CD14-positive monocyte (primary cell): ENCODE data around the gene SLC1A7. TPM values are rescaled to one million over a fixed set of nuclear protein-coding genes. Genes with fewer than 3 reads are reported as not detected.
A peak's percentile ranks its signal among the peaks of the same experiment; 100 is the strongest.

Experiments
- DNase-seq, 3 donors: peaks; one replicate each; pipeline ENCODE4 v3.0.0-alpha.2; 2011 to 2022
- H2AFZ ChIP-seq: 2 replicates; pipeline ENCODE4 v1.6.0; 2012; ENCODE audit warnings: mild to moderate bottlenecking, low read depth, low read length, inconsistent platforms; ENCODE audit not compliant: insufficient read depth, poor library complexity, severe bottlenecking
- H3K27ac ChIP-seq, 2 donors: 1 replicate in 1 of 2; 2 replicates in 1 of 2; pipeline ENCODE4 v1.5.1; 2012 to 2013; ENCODE audit warnings: low read length in 2 of 2, control low read depth in 1 of 2, inconsistent platforms in 1 of 2, low read depth in 1 of 2, mild to moderate bottlenecking in 1 of 2
- H3K27me3 ChIP-seq, 2 donors: one replicate each; pipeline versions ENCODE4 v1.6.0 to v1.6.1; 2011 to 2013; ENCODE audit warnings: low read length in 2 of 2; ENCODE audit not compliant: control insufficient read depth in 2 of 2, insufficient read depth in 2 of 2
- H3K36me3 ChIP-seq, 2 donors: replicated peaks in 1 of 2; 1 replicate in 1 of 2; 2 replicates in 1 of 2; pipeline versions ENCODE4 v1.5.1 to v1.6.1; 2012 to 2013; ENCODE audit warnings: low read length in 2 of 2, control low read depth in 1 of 2, inconsistent platforms in 1 of 2, mild to moderate bottlenecking in 1 of 2; ENCODE audit not compliant: insufficient read depth in 2 of 2, control insufficient read depth in 1 of 2
- H3K4me1 ChIP-seq, 2 donors: 1 replicate in 1 of 2; 2 replicates in 1 of 2; pipeline versions ENCODE4 v1.5.1 to v1.6.1; 2012 to 2013; ENCODE audit warnings: low read length in 2 of 2, control low read depth in 1 of 2, inconsistent platforms in 1 of 2, mild to moderate bottlenecking in 1 of 2, moderate library complexity in 1 of 2; ENCODE audit not compliant: insufficient read depth in 2 of 2, control insufficient read depth in 1 of 2
- H3K4me2 ChIP-seq: replicated peaks from 2 replicates; pipeline ENCODE3; 2012; ENCODE audit warnings: low read length, moderate library complexity, mild to moderate bottlenecking; ENCODE audit not compliant: poor library complexity, severe bottlenecking; ENCODE audit errors: extremely low read depth
- H3K4me3 ChIP-seq, 3 experiments: fragments of 200-600 bp in 1 of 3; sonication (generic) in 1 of 3; replicated peaks in 1 of 3; 1 replicate in 2 of 3; 2 replicates in 1 of 3; pipeline ENCODE4 v1.5.1; 2011 to 2013; ENCODE audit warnings: low read length in 3 of 3, mild to moderate bottlenecking in 3 of 3, control low read depth in 2 of 3, low read depth in 2 of 3, inconsistent platforms in 1 of 3, moderate library complexity in 1 of 3
- H3K79me2 ChIP-seq: 2 replicates; pipeline ENCODE4 v1.6.0; 2012; ENCODE audit warnings: mild to moderate bottlenecking, control low read depth, inconsistent platforms, low read length, moderate library complexity; ENCODE audit not compliant: insufficient read depth
- H3K9ac ChIP-seq: 2 replicates; pipeline ENCODE4 v1.6.0; 2017; ENCODE audit warnings: low read length, mild to moderate bottlenecking; ENCODE audit not compliant: insufficient read depth, poor library complexity, severe bottlenecking
- H3K9me3 ChIP-seq, 2 donors: replicated peaks in 1 of 2; 1 replicate in 1 of 2; 2 replicates in 1 of 2; pipeline versions ENCODE4 v1.5.1 to v1.6.1; 2012 to 2013; ENCODE audit warnings: low read length in 2 of 2, control low read depth in 1 of 2; ENCODE audit not compliant: control insufficient read depth in 1 of 2, insufficient read depth in 1 of 2
- H4K20me1 ChIP-seq: 2 replicates; pipeline ENCODE4 v1.6.0; 2012; ENCODE audit warnings: mild to moderate bottlenecking, low read length, control low read depth, moderate library complexity; ENCODE audit not compliant: insufficient read depth
- H3K27ac Mint-ChIP-seq, 7 donors: one replicate each; pipeline ENCODE4 v1.8.0; 2020; ENCODE audit warnings: mild to moderate bottlenecking in 7 of 7, mixed read lengths in 7 of 7, moderate library complexity in 6 of 7, inconsistent platforms in 2 of 7
- H3K27me3 Mint-ChIP-seq, 3 donors: one replicate each; pipeline ENCODE4 v1.8.0; 2021 to 2022; ENCODE audit warnings: low read depth in 3 of 3, mild to moderate bottlenecking in 3 of 3, mixed read lengths in 3 of 3, moderate library complexity in 3 of 3, inconsistent platforms in 1 of 3
- H3K36me3 Mint-ChIP-seq, 2 donors: one replicate each; pipeline ENCODE4 v1.8.0; 2020; ENCODE audit warnings: mixed read lengths in 2 of 2, inconsistent platforms in 1 of 2, mild to moderate bottlenecking in 1 of 2
- H3K4me1 Mint-ChIP-seq: one replicate; pipeline ENCODE4 v1.8.0; 2020; ENCODE audit warnings: mild to moderate bottlenecking, mixed read lengths
- H3K4me3 Mint-ChIP-seq, 2 donors: one replicate each; pipeline ENCODE4 v1.8.0; 2020; ENCODE audit warnings: mild to moderate bottlenecking in 2 of 2, mixed read lengths in 2 of 2, moderate library complexity in 1 of 2
- H3K9me3 Mint-ChIP-seq, 7 donors: one replicate each; pipeline ENCODE4 v1.8.0; 2020 to 2022; ENCODE audit warnings: mixed read lengths in 7 of 7, mild to moderate bottlenecking in 6 of 7, moderate library complexity in 6 of 7, inconsistent platforms in 2 of 7
- CTCF ChIP-seq: fragments of 200-600 bp; IDR thresholded peaks from one replicate; pipeline ENCODE4 v1.8.0; 2022; ENCODE audit warnings: antibody characterized with exemption, mild to moderate bottlenecking
- WGBS: methylation state at CpG from one replicate; pipeline ENCODE4 v1.1.5; 2013; ENCODE audit warnings: missing lambda C conversion rate; ENCODE audit not compliant: insufficient coverage; 5-methylcytosine and 5-hydroxymethylcytosine counted together
- intact Hi-C, 2 donors: fragments of 100-400 bp; cut with micrococcal nuclease; formaldehyde crosslinking; loops; one replicate each; pipeline versions ENCODE4 v1.15.0 to v1.15.1; 2023
- polyA plus RNA-seq, 3 donors: library from polyadenylated mRNA; depleted of rRNA in 1 of 3; unstranded in 2 of 3; stranded (reverse) in 1 of 3; fragments of 300-500 nt in 2 of 3; fragments of >200 nt in 1 of 3; fragmentation: Illumina TruSeq in 2 of 3; gene quantifications; 1 replicate in 2 of 3; 2 replicates in 1 of 3; pipeline ENCODE4 v1.2.3, GENCODE V29; 2012 to 2021

Gene SLC1A7
- polyA plus RNA-seq, 3 donors, result not detected

- Mint-ChIP-seq H3K36me3 (no peaks in the 10 kb centered on the region), H3K27ac (no peak overlapping the region), H3K4me3 (peak overlapping the region in 1 of 2 donors; percentile 22), H3K9me3 (peaks cover 0 to 7% (median 2%) of the 10 kb centered on the region in 7 donors), H3K4me1 (peaks cover 6% of the 10 kb centered on the region), H3K27me3 (peaks cover 42 to 57% (median 45%) of the 10 kb centered on the region in 3 donors)
- no peak for TF ChIP-seq CTCF
- H3K27me3 ChIP-seq, result peaks cover 42 to 51% of the 10 kb centered on the region in 2 donors
- no peak overlapping the region for H3K9ac ChIP-seq
- no peak overlapping the region for H2AFZ ChIP-seq
- no peak overlapping the region for H3K27ac ChIP-seq
- H3K36me3 ChIP-seq, result no peaks in the 10 kb centered on the region
- H3K9me3 ChIP-seq, result peaks cover 0 to 13% of the 10 kb centered on the region in 2 donors
- intact Hi-C loops, result no loop called here
- peaks cover 0 to 3% of the 10 kb centered on the region in 2 donors for H3K4me1 ChIP-seq
- WGBS, result 92% methylated on average over 9 of the region's 9 CpGs
- no peaks in the 10 kb centered on the region for H4K20me1 ChIP-seq
- H3K4me3 ChIP-seq, result no peak overlapping the region
- DNase-seq, result no peak
- H3K4me2 ChIP-seq, result no peak overlapping the region
- no peaks in the 10 kb centered on the region for H3K79me2 ChIP-seq
These were observed 78.5 kb downstream of the SLC1A7 start for GRCh38 chr1:53063744-53064515.

DNA sequence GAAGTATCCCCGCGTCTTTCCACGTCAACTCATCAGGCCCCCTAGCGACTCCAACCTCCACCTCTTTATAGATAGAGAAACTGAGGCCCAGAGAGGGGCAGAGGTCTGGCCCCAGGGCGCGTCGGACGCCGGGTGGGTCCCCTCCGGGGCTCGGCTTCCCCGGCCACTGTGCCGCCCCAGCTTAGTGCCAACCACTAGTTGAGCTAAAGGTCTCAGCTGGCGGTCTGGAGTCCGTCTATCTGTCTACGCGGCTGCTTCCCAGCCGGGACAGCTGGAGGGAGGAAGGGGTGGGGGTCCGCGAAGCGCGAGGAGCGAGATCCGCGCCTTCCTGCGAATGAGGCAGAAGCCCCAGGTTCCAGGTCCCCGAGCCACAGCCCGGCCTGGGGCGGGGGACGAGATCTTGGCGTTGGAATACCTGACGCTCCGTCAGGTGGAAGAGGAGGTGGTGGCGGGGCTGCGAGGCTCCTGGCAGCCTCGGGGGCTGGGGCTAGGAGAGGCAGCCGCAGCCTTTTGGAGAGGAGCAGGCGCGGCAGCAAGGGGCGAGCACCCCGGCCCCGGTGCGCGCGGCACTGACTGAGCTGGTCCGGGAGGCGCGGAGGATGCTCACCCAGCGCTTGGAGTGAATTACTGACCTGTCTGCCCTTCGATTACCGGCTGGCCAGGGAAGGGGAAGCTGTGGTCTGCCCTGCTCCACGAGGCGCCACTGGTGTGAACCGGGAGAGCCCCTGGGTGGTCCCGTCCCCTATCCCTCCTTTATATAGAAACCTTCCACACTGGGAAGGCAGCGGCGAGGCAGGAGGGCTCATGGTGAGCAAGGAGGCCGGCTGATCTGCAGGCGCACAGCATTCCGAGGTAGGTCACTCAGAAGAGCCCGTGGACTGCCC is 79.5 kb downstream of the SLC1A7 start:
- no peak for TF ChIP-seq CTCF
- DNase-seq, result no peak
- H3K4me1 ChIP-seq, result peaks cover 0 to 3% of the 10 kb centered on the region in 2 donors
- Mint-ChIP-seq H3K9me3 (peaks cover 0 to 7% (median 2%) of the 10 kb centered on the region in 7 donors), H3K4me3 (peak overlapping the region in 1 of 2 donors; percentile 74), H3K4me1 (peaks cover 6% of the 10 kb centered on the region), H3K27ac (no peak overlapping the region), H3K27me3 (peaks cover 42 to 65% (median 49%) of the 10 kb centered on the region in 3 donors), H3K36me3 (no peaks in the 10 kb centered on the region)
- H3K4me3 ChIP-seq, result peak overlapping the region in 1 of 3 experiments; percentile 30
- intact Hi-C loops, result no loop called here
- H3K27me3 ChIP-seq, result peaks cover 42 to 54% of the 10 kb centered on the region in 2 donors
- no peak overlapping the region for H3K27ac ChIP-seq
- H2AFZ ChIP-seq, result no peak overlapping the region
- H3K36me3 ChIP-seq, result no peaks in the 10 kb centered on the region
- H3K9ac ChIP-seq, result no peak overlapping the region
- no peaks in the 10 kb centered on the region for H3K79me2 ChIP-seq
- H3K9me3 ChIP-seq, result peaks cover 0 to 13% of the 10 kb centered on the region in 2 donors
- WGBS, result 17% methylated on average over 45 of the region's 61 CpGs
- no peaks in the 10 kb centered on the region for H4K20me1 ChIP-seq
- H3K4me2 ChIP-seq, result no peak overlapping the region
